ENCODE results near the gene SLC16A11. TPM values are rescaled to one million over a fixed set of nuclear protein-coding genes. Genes with fewer than 3 reads are reported as not detected.
A peak's percentile ranks its signal among the peaks of the same experiment; 100 is the strongest.
"Not testable (repeated sequence)": the region's sequence is repeated elsewhere in the genome, so short reads cannot be mapped to it uniquely, and the experiment has no call there.

Gene SLC16A11
- total and polyA plus RNA-seq, 5 donors from 2014 or later, result 0.30 to 1.2 (median 0.53) TPM; not detected in 1

DNA sequence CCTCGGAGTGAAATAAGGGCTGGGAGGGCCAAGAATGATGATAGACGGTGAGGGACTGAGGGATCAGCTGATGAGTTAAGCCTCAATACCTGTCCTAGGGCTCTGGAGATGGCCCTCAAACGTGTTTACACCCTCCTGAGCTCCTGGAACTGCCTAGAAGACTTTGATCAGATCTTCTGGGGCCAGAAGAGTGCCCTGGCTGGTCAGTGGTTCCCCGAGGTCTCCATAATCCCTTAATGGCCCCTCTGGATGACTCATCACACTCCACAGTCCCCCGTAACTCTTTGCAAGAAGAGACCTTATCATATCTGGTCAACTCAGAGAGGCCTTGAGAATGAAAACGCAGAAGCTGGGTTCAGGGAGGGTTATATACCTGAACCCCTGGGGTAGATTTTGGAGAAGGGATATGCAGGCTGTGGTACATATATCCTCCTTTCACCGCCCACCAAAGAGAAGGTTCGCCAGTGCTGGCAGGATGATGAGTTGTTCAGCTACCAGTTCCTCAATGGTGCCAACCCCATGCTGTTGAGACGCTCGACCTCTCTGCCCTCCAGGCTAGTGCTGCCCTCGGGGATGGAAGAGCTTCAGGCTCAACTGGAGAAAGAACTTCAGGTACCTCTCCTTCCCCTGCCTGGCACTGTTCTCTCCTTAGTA, 44.9 kb downstream of the SLC16A11 start:
- no peak overlapping the region for H3K27ac ChIP-seq (ENCODE audit: insufficient read depth, low read length, poor library complexity, severe bottlenecking)
- peak overlapping the region in 1 of 3 donors; percentile 20 for H3K27ac Mint-ChIP-seq
- H3K4me3 Mint-ChIP-seq, result no peak overlapping the region
- H3K36me3 Mint-ChIP-seq, result peaks cover 35% of the 10 kb centered on the region
- no peaks in the 10 kb centered on the region for H3K27me3 ChIP-seq (ENCODE audit: control insufficient read depth, insufficient read depth, low read length)
- no peak for ATAC-seq (ENCODE audit: low read depth in 2 of 2)
- H3K9me3 Mint-ChIP-seq, result peaks cover 0 to 1% (median 0%) of the 10 kb centered on the region in 7 donors
- no peaks in the 10 kb centered on the region for H3K27me3 Mint-ChIP-seq
- H3K4me1 Mint-ChIP-seq, result peaks cover 6 to 17% (median 11%) of the 10 kb centered on the region in 4 donors
- H3K4me1 ChIP-seq (ENCODE audit: control insufficient read depth, insufficient read depth, low read length, poor library complexity, severe bottlenecking), result no peaks in the 10 kb centered on the region
- DNase-seq, result no peak
- no peaks in the 10 kb centered on the region for H3K9me3 ChIP-seq (ENCODE audit: control insufficient read depth in 2 of 2, low read length in 2 of 2)
- peaks cover 55% of the 10 kb centered on the region for H3K36me3 ChIP-seq (ENCODE audit: control insufficient read depth, insufficient read depth, low read length)
- no peak overlapping the region for H3K4me3 ChIP-seq (ENCODE audit: low read depth, low read length)

DNA sequence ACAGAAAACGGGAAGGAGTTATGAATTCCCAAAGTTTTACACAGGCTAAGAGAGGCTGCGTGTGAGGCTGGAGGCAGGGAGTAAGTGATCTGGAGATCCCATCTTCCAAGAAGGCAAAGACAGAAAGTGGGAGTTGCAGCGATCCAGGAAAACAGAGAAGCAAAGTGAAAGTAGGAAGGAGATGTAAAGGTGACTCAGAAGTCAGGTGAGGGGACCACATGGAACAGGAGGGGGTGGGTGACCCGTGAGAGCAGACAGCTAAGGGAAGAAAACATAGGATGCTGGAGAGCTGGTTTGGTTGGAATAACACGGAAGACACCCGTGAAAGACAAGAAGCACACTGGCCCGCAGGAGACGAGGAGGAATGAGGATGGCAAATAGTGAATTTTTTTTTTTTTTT, 46.7 kb downstream of the SLC16A11 start:
- H3K9me3 Mint-ChIP-seq, result peaks cover 0 to 1% (median 0%) of the 10 kb centered on the region in 7 donors

DNA sequence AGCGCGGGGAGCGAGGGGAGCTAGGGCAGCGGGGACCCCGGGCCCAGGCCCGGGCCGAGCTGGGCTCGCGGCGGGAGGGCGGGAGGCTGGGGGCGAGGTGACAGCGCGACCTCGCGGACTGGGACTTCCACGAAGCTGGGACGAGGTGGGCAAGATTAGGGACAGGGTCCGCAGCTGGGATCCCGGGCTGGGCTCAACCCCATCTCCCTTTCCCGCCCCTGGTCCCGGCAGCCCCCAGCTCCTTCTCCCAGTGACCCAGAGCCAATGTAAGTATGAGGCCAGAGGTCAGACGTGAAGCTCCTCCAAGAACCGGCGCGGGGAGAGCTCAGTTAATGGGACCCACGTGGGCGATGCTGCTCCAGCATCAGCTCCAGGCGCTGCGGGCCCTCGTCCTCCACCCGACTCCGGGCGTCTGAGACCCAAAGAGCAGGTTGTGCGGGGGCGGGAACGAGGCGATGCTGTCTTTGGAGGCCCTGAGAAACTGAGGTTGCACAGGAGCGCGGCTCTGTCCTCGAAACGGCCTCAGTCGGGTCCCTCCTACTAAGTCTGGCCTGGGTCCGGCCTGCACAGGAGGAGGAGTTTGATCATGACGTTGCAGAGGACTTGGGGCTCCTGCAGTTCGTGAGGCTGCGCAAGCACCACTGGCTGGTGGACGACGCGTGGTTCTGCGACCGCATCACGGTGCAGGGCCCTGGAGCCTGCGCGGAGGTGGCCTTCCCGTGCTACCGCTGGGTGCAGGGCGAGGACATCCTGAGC, 47.5 kb downstream of the SLC16A11 start:
- H3K4me1 Mint-ChIP-seq, result peaks cover 0 to 11% (median 7%) of the 10 kb centered on the region in 4 donors
- no peak overlapping the region for H3K27ac ChIP-seq (ENCODE audit: insufficient read depth, low read length, poor library complexity, severe bottlenecking)
- H3K27me3 ChIP-seq (ENCODE audit: control insufficient read depth, insufficient read depth, low read length), result no peaks in the 10 kb centered on the region
- peaks cover 0 to 1% (median 0%) of the 10 kb centered on the region in 7 donors for H3K9me3 Mint-ChIP-seq
- H3K27ac Mint-ChIP-seq, result no peak overlapping the region
- H3K4me3 Mint-ChIP-seq, result no peak overlapping the region
- H3K36me3 ChIP-seq (ENCODE audit: control insufficient read depth, insufficient read depth, low read length), result peaks cover 32% of the 10 kb centered on the region
- H3K9me3 ChIP-seq (ENCODE audit: control insufficient read depth in 2 of 2, low read length in 2 of 2), result no peaks in the 10 kb centered on the region
- no peaks in the 10 kb centered on the region for H3K4me1 ChIP-seq (ENCODE audit: control insufficient read depth, insufficient read depth, low read length, poor library complexity, severe bottlenecking)
- H3K27me3 Mint-ChIP-seq, result no peaks in the 10 kb centered on the region
- no peak for DNase-seq
- H3K36me3 Mint-ChIP-seq, result peaks cover 24% of the 10 kb centered on the region
- ATAC-seq (ENCODE audit: low read depth in 2 of 2), result no peak
- H3K4me3 ChIP-seq (ENCODE audit: low read depth, low read length), result no peak overlapping the region

More for the DNA sequence above, 46.7 kb downstream of the SLC16A11 start:
- DNase-seq (no peak), ATAC-seq (ENCODE audit: low read depth in 2 of 2) (no peak)
- H3K4me3 Mint-ChIP-seq, result no peak overlapping the region
- peaks cover 39% of the 10 kb centered on the region for H3K36me3 ChIP-seq (ENCODE audit: control insufficient read depth, insufficient read depth, low read length)
- peak overlapping the region in 1 of 3 donors; percentile 70 for H3K27ac Mint-ChIP-seq
- H3K27me3 Mint-ChIP-seq, result no peaks in the 10 kb centered on the region
- H3K36me3 Mint-ChIP-seq, result peaks cover 29% of the 10 kb centered on the region
- H3K4me1 ChIP-seq (ENCODE audit: control insufficient read depth, insufficient read depth, low read length, poor library complexity, severe bottlenecking), result no peaks in the 10 kb centered on the region
- H3K4me3 ChIP-seq (ENCODE audit: low read depth, low read length), result no peak overlapping the region
- peaks cover 3 to 14% (median 9%) of the 10 kb centered on the region in 4 donors for H3K4me1 Mint-ChIP-seq
- no peaks in the 10 kb centered on the region for H3K27me3 ChIP-seq (ENCODE audit: control insufficient read depth, insufficient read depth, low read length)
- H3K27ac ChIP-seq (ENCODE audit: insufficient read depth, low read length, poor library complexity, severe bottlenecking), result no peak overlapping the region
- H3K9me3 ChIP-seq (ENCODE audit: control insufficient read depth in 2 of 2, low read length in 2 of 2), result no peaks in the 10 kb centered on the region

DNA sequence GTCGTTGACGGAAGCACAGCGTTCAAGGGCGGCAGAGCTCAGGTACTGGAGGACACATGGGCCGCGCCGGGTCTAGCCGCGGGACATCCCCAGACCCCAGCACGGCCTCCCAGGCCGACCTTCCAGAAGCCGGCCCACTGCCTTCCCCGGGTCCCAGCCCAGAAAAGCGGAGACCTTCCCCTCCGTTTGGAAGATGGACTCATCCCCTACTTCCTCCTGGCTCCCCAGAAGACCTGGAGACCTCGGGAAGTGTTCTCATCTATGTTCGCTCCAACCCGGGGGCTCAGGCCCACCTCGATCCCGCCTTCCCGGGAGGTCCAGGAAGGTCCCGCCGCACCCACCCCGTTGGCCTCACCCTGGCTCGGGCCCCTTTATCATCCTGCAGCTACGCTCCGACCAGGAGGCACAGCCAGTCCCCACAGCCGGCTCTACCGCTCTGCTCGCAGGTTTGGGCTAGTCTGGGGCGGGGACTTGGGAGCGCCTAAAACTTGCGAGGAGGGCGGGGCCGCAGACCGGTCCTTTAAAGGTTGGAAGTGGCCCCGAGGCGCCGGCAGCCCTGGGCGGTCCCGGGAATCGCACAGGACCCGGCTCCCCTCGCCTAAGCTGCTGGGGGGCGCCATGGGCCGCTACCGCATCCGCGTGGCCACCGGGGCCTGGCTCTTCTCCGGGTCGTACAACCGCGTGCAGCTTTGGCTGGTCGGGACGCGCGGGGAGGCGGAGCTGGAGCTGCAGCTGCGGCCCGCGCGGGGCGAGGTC, 48.2 kb downstream of the SLC16A11 start, which contains the start of gene ALOX12:
ALOX12 (plus strand) TSS at position 550 of the 756 bp plus-strand sequence; CDS start at position 619, 69 bp downstream.
- no peak within 1 kb of the TSS for H3K4me3 Mint-ChIP-seq
- Histone ChIP-seq H3K9me3 (ENCODE audit: control insufficient read depth in 2 of 2, low read length in 2 of 2) (no peaks in the 10 kb centered on the region), H3K27ac (ENCODE audit: insufficient read depth, low read length, poor library complexity, severe bottlenecking) (no peak within 1 kb of the TSS), H3K4me3 (ENCODE audit: low read depth, low read length) (no peak within 1 kb of the TSS), H3K4me1 (ENCODE audit: control insufficient read depth, insufficient read depth, low read length, poor library complexity, severe bottlenecking) (no peaks in the 10 kb centered on the region), H3K36me3 (ENCODE audit: control insufficient read depth, insufficient read depth, low read length) (peaks cover 30% of the 10 kb centered on the region), H3K27me3 (ENCODE audit: control insufficient read depth, insufficient read depth, low read length) (no peaks in the 10 kb centered on the region)
- DNase-seq, result no peak
- H3K4me1 Mint-ChIP-seq, result peaks cover 0 to 10% (median 4%) of the 10 kb centered on the region in 4 donors
- peaks cover 19% of the 10 kb centered on the region for H3K36me3 Mint-ChIP-seq
- H3K9me3 Mint-ChIP-seq, result peaks cover 0 to 1% (median 0%) of the 10 kb centered on the region in 7 donors
- ATAC-seq (ENCODE audit: low read depth in 2 of 2), result no peak
- peak within 1 kb of the TSS in 1 of 3 donors; percentile 13 for H3K27ac Mint-ChIP-seq
- no peaks in the 10 kb centered on the region for H3K27me3 Mint-ChIP-seq

DNA sequence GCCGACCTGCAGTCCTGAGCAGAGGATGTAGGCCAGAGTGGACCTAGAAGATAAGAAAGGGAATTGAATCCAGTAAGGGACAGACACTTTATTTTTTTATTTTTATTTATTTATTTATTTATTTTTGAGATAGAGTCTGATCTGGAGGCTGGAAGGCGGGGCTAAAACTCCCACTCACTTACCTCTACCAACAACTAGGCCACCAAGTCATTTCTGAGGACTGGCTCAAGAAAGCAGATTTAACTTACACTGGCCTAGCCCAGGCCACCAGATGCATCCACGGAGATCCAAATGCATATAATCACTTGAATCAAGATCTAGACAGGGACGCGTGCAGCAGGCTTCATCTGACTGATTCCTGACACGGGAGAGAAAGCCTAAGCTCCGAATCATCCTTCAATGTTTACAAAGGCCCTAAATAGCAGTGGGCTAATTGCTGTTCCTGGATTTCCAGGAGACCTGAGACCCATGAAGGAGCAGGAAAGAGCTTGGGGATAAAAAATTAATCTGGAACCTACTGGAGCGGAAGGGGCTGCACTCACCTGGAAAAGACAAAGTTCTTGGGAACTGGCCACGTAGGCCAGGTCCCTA, 49.1 kb downstream of the SLC16A11 start:
- Mint-ChIP-seq H3K4me3 (no peak overlapping the region), H3K36me3 (peaks cover 18% of the 10 kb centered on the region), H3K27ac (peak overlapping the region in 1 of 3 donors; percentile 13), H3K4me1 (peaks cover 0 to 9% (median 4%) of the 10 kb centered on the region in 4 donors), H3K27me3 (no peaks in the 10 kb centered on the region), H3K9me3 (peaks cover 0 to 1% (median 0%) of the 10 kb centered on the region in 7 donors)
- no peak for ATAC-seq (ENCODE audit: low read depth in 2 of 2)
- peaks cover 24% of the 10 kb centered on the region for H3K36me3 ChIP-seq (ENCODE audit: control insufficient read depth, insufficient read depth, low read length)
- no peaks in the 10 kb centered on the region for H3K4me1 ChIP-seq (ENCODE audit: control insufficient read depth, insufficient read depth, low read length, poor library complexity, severe bottlenecking)
- no peak for DNase-seq
- no peak overlapping the region for H3K27ac ChIP-seq (ENCODE audit: insufficient read depth, low read length, poor library complexity, severe bottlenecking)
- no peaks in the 10 kb centered on the region for H3K9me3 ChIP-seq (ENCODE audit: control insufficient read depth in 2 of 2, low read length in 2 of 2)
- no peak overlapping the region for H3K4me3 ChIP-seq (ENCODE audit: low read depth, low read length)
- H3K27me3 ChIP-seq (ENCODE audit: control insufficient read depth, insufficient read depth, low read length), result no peaks in the 10 kb centered on the region

DNA sequence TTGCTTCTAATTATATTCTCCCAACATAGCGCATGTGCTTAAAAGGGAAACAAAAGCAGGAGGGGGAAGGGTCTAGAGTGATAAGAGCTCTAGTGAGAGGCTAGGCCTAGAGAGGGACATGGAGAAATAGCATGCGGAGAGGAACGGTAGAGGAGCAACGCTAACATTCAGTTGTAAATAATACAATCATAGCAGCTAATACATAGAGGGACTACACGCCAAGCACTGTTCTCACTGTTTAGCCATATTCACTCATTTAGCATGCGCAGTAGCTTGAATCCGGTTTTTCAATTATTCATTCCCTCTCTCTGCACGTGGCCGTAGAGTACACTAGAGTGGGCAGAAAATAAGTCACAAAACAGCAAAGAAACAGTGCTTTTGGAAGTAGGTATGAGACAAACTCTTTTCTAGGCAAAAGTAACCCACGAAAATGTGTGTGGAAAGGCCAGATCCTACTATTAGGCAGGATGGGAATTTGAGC, 49.7 kb downstream of the SLC16A11 start:
- Histone ChIP-seq H3K27me3 (ENCODE audit: control insufficient read depth, insufficient read depth, low read length) (no peaks in the 10 kb centered on the region), H3K27ac (ENCODE audit: insufficient read depth, low read length, poor library complexity, severe bottlenecking) (no peak overlapping the region), H3K4me1 (ENCODE audit: control insufficient read depth, insufficient read depth, low read length, poor library complexity, severe bottlenecking) (no peaks in the 10 kb centered on the region), H3K9me3 (ENCODE audit: control insufficient read depth in 2 of 2, low read length in 2 of 2) (no peaks in the 10 kb centered on the region), H3K4me3 (ENCODE audit: low read depth, low read length) (no peak overlapping the region), H3K36me3 (ENCODE audit: control insufficient read depth, insufficient read depth, low read length) (peaks cover 18% of the 10 kb centered on the region)
- Mint-ChIP-seq H3K27ac (peak overlapping the region in 1 of 3 donors; percentile 9), H3K4me3 (no peak overlapping the region), H3K36me3 (peaks cover 12% of the 10 kb centered on the region), H3K9me3 (no peaks in the 10 kb centered on the region), H3K27me3 (no peaks in the 10 kb centered on the region), H3K4me1 (peaks cover 0 to 8% (median 4%) of the 10 kb centered on the region in 4 donors)
- DNase-seq (no peak), ATAC-seq (ENCODE audit: low read depth in 2 of 2) (no peak)

DNA sequence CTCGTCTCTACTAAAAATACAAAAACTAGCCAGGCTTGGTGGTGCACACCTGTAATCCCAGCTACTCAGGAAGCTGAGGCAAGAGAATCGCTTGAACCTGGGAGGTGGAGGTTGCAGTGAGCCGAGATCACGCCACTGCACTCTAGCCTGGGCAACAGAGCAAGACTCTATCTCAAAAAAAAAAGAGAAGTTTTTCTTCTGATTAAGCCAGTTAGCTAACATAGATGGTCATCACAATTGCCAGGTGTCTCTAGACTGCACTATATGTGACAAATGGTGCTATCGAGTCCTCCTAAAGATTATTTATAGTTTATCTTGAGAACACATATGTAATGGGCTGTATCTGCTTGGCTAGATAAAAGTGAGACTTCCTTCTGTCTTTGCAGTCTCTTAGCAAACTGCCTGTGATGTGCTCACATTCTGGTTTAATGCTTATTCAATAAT, 50.3 kb downstream of the SLC16A11 start:
- H3K4me1 ChIP-seq (ENCODE audit: control insufficient read depth, insufficient read depth, low read length, poor library complexity, severe bottlenecking); H3K4me1 Mint-ChIP-seq; H3K27ac ChIP-seq (ENCODE audit: insufficient read depth, low read length, poor library complexity, severe bottlenecking); DNase-seq; ATAC-seq (ENCODE audit: low read depth in 2 of 2); H3K4me3 ChIP-seq (ENCODE audit: low read depth, low read length); H3K4me3 Mint-ChIP-seq; H3K27me3 Mint-ChIP-seq; H3K9me3 Mint-ChIP-seq; H3K27me3 ChIP-seq (ENCODE audit: control insufficient read depth, insufficient read depth, low read length); H3K9me3 ChIP-seq (ENCODE audit: control insufficient read depth in 2 of 2, low read length in 2 of 2): not testable (repeated sequence)
- peaks cover 12% of the 10 kb centered on the region for H3K36me3 Mint-ChIP-seq
- peak overlapping the region in 1 of 3 donors; percentile 9 for H3K27ac Mint-ChIP-seq
- H3K36me3 ChIP-seq (ENCODE audit: control insufficient read depth, insufficient read depth, low read length), result peaks cover 13% of the 10 kb centered on the region

All from CD4-positive, CD25-positive, alpha-beta regulatory T cell (primary cell).